ELR (cell line): ENCODE data around the gene OGFOD2.

Source experiments
- DNase-seq: peaks from one replicate; pipeline ENCODE4 v3.0.0-alpha.2; 2015; ENCODE audit warnings: low read depth

OGFOD2 gene

GRCh38 chr12:122977655-122978392 is 2.8 kb downstream of the OGFOD2 start:
- no peak for DNase-seq

- no peak for DNase-seq
These were observed 3.5 kb downstream of the OGFOD2 start for GRCh38 chr12:122978507-122978955.

GRCh38 chr12:122979001-122979907 is 4.2 kb downstream of the OGFOD2 start:
- no peak for DNase-seq

- DNase-seq: no peak
These were observed 4.8 kb downstream of the OGFOD2 start for GRCh38 chr12:122979908-122980182.

- DNase-seq: peak; percentile 77
These were observed 5.4 kb downstream of the OGFOD2 start, which contains the start of gene ARL6IP4 for GRCh38 chr12:122980183-122981035. Gene ARL6IP4, plus strand, starts transcription at chr12:122980681. Its CDS starts 459 bp downstream, at chr12:122981140.

GRCh38 chr12:122981036-122981471 is 6.0 kb downstream of the OGFOD2 start:
- DNase-seq: peak; percentile 46

- DNase-seq: no peak
These were observed 6.8 kb downstream of the OGFOD2 start for GRCh38 chr12:122981587-122982476.

- no peak for DNase-seq
These were observed 7.4 kb downstream of the OGFOD2 start for GRCh38 chr12:122982477-122982815.

- DNase-seq: no peak
These were observed 8.1 kb downstream of the OGFOD2 start for GRCh38 chr12:122982963-122983788.

- no peak for DNase-seq
These were observed 8.9 kb downstream of the OGFOD2 start for GRCh38 chr12:122983789-122984515.

GRCh38 chr12:122984612-122985337 is 9.7 kb downstream of the OGFOD2 start:
- DNase-seq: no peak

GRCh38 chr12:122985338-122986257 is 10.6 kb downstream of the OGFOD2 start:
- DNase-seq: no peak

- no peak for DNase-seq
These were observed 11.3 kb downstream of the OGFOD2 start for GRCh38 chr12:122986258-122986871.

- no peak for DNase-seq
These were observed 12.3 kb downstream of the OGFOD2 start for GRCh38 chr12:122987086-122987951.

- DNase-seq: no peak
These were observed 13.0 kb downstream of the OGFOD2 start for GRCh38 chr12:122988036-122988435.

GRCh38 chr12:122988612-122989212 is 13.7 kb downstream of the OGFOD2 start:
- no peak for DNase-seq
